BLaER1 treated with 17β-estradiol and CSF1 and Interleukin-3, amounts not matched to agents 10 nM and 100 nM (cell line): Measurements from ENCODE around the gene RBMS3.

Experiments used
- H3K27ac ChIP-seq, 11 experiments: shearing (Covaris generic); formaldehyde crosslinking; 2 replicates each; pipeline ENCODE4 v1.8.1; 2022
- H3K27me3 ChIP-seq, 11 experiments: shearing (Covaris generic); formaldehyde crosslinking; 2 replicates each; pipeline ENCODE4 v1.8.1; 2022
- H3K36me3 ChIP-seq, 11 experiments: shearing (Covaris generic); formaldehyde crosslinking; 2 replicates each; pipeline ENCODE4 v1.8.1; 2022
- H3K4me1 ChIP-seq, 10 experiments: shearing (Covaris generic); formaldehyde crosslinking; 2 replicates each; pipeline ENCODE4 v1.8.1; 2022
- H3K4me2 ChIP-seq, 11 experiments: shearing (Covaris generic); formaldehyde crosslinking; 2 replicates each; pipeline ENCODE4 v1.8.1; 2022
- H3K4me3 ChIP-seq, 10 experiments: shearing (Covaris generic); formaldehyde crosslinking; 2 replicates each; pipeline ENCODE4 v1.8.1; 2022
- H3K9ac ChIP-seq, 11 experiments: shearing (Covaris generic); formaldehyde crosslinking; 2 replicates each; pipeline ENCODE4 v1.8.1; 2022
- H3K9me3 ChIP-seq, 11 experiments: shearing (Covaris generic); formaldehyde crosslinking; replicated peaks in 1 of 11; 2 replicates each; pipeline ENCODE4 v1.8.1; 2022
- H4K20me1 ChIP-seq, 11 experiments: shearing (Covaris generic); formaldehyde crosslinking; 2 replicates each; pipeline ENCODE4 v1.8.1; 2022
- Cebpa-rat ChIP-seq, 11 experiments: shearing (Covaris generic); IDR thresholded peaks; 2 replicates each; pipeline ENCODE4 v1.8.1; 2022

Gene RBMS3

GRCh38 chr3:29561651-29562149 is 280.8 kb downstream of the RBMS3 start:
- Histone ChIP-seq H3K4me2 (no peak overlapping the region), H3K9ac (no peak overlapping the region), H3K4me1 (no peaks in the 10 kb centered on the region), H3K27me3 (no peaks in the 10 kb centered on the region), H3K4me3 (no peak overlapping the region), H4K20me1 (no peaks in the 10 kb centered on the region), H3K9me3 (no peaks in the 10 kb centered on the region), H3K36me3 (no peaks in the 10 kb centered on the region), H3K27ac (no peak overlapping the region)
- TF ChIP-seq Cebpa-rat (IDR thresholded peaks at IDR 0.05): no peak

DNA sequence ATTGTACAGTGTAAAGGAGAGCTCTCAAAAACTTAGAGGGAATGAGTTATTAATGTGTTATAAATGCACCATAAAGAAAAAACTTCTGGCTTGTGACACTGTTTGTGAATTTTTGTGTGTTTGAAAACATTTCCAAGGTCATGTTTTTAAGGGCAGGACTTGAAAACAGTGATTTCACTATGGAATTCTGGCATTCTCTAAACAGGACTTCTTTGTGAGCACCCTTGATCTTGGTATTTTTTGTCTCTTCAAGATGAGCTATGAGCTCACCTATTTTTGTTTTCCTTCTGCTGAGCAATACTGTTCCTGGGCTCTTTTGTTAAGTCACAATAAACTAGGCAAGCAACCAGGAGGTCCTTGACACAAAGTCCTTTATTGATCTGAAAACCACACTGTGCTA is 284.4 kb downstream of the RBMS3 start:
- Histone ChIP-seq H3K9me3 (no peaks in the 10 kb centered on the region), H3K4me1 (no peaks in the 10 kb centered on the region)
- no peak for TF ChIP-seq Cebpa-rat (IDR thresholded peaks at IDR 0.05)

GRCh38 chr3:29567501-29567900 is 286.6 kb downstream of the RBMS3 start:
- Histone ChIP-seq H3K9ac (no peak overlapping the region), H3K9me3 (no peaks in the 10 kb centered on the region), H3K36me3 (no peaks in the 10 kb centered on the region), H3K4me1 (no peaks in the 10 kb centered on the region), H4K20me1 (no peaks in the 10 kb centered on the region), H3K27ac (no peak overlapping the region), H3K27me3 (no peaks in the 10 kb centered on the region), H3K4me2 (no peak overlapping the region), H3K4me3 (no peak overlapping the region)
- no peak for TF ChIP-seq Cebpa-rat (IDR thresholded peaks at IDR 0.05)

More for the DNA sequence above, 284.4 kb downstream of the RBMS3 start:
- Histone ChIP-seq H4K20me1 (no peaks in the 10 kb centered on the region), H3K27me3 (no peaks in the 10 kb centered on the region), H3K27ac (no peak overlapping the region), H3K36me3 (no peaks in the 10 kb centered on the region), H3K4me2 (no peak overlapping the region), H3K9ac (no peak overlapping the region), H3K4me3 (no peak overlapping the region)

- H3K27me3 ChIP-seq: no peaks in the 10 kb centered on the region
- H3K9ac ChIP-seq: no peak overlapping the region
- no peak for TF ChIP-seq Cebpa-rat (IDR thresholded peaks at IDR 0.05)
- no peak overlapping the region for H3K4me3 ChIP-seq
- H3K4me1 ChIP-seq: no peaks in the 10 kb centered on the region
- H3K4me2 ChIP-seq: no peak overlapping the region
- H4K20me1 ChIP-seq: no peaks in the 10 kb centered on the region
- no peak overlapping the region for H3K27ac ChIP-seq
- H3K36me3 ChIP-seq: no peaks in the 10 kb centered on the region
- H3K9me3 ChIP-seq: no peaks in the 10 kb centered on the region
These were observed 287.5 kb downstream of the RBMS3 start for GRCh38 chr3:29568355-29568754.

GRCh38 chr3:29576181-29576580 is 295.3 kb downstream of the RBMS3 start:
- Histone ChIP-seq H3K4me3 (no peak overlapping the region), H3K4me2 (no peak overlapping the region), H3K4me1 (no peaks in the 10 kb centered on the region), H3K27me3 (no peaks in the 10 kb centered on the region), H3K36me3 (no peaks in the 10 kb centered on the region), H4K20me1 (no peaks in the 10 kb centered on the region), H3K9ac (no peak overlapping the region), H3K27ac (no peak overlapping the region), H3K9me3 (no peaks in the 10 kb centered on the region)
- TF ChIP-seq Cebpa-rat (IDR thresholded peaks at IDR 0.05): no peak

DNA sequence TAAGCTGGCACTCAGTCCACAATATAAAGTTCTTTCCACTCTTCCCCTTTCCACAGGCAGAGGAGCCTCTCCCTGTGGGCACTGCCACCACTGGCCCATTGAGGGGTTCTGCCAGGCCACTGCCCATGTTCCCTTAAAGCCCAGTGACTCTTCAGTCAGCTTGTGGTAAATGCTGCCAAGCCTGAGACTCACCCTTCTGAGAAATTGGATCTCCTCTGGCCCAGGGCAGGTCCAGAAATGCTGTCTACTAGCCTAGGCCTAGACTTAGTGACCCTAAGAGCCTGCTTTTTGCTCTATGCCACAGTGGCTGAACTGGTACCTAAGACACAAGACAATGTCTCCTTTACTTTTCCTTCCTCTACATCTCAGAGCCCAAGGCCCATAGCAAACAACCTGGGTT is 295.8 kb downstream of the RBMS3 start:
- no peaks in the 10 kb centered on the region for H3K27me3 ChIP-seq
- no peak overlapping the region for H3K27ac ChIP-seq
- H3K4me2 ChIP-seq: no peak overlapping the region
- H3K9me3 ChIP-seq: no peaks in the 10 kb centered on the region
- H3K4me1 ChIP-seq: no peaks in the 10 kb centered on the region
- H4K20me1 ChIP-seq: no peaks in the 10 kb centered on the region
- H3K9ac ChIP-seq: no peak overlapping the region
- TF ChIP-seq Cebpa-rat (IDR thresholded peaks at IDR 0.05): no peak
- H3K4me3 ChIP-seq: no peak overlapping the region
- no peaks in the 10 kb centered on the region for H3K36me3 ChIP-seq

DNA sequence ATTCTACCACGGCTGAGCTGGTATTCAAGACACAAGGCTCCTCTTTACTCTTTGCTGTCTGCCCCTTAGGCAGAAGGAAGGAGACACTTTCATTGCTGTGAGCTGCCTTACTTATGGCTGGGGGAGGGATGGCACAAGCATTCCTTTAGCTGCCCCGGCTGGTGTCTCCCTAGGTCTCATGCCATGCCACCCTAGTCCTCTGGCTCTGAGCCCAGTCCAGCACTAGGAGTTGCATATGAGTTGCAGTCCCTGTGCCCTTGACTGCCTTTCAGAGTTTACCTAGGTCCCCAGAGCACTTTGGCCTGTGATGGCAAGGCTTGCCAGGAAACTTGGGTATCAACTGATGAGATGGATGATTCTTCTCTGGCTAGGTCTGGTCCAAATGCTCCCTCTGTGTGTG is 296.4 kb downstream of the RBMS3 start:
- Histone ChIP-seq H3K4me1 (no peaks in the 10 kb centered on the region), H3K36me3 (no peaks in the 10 kb centered on the region), H3K9ac (no peak overlapping the region), H3K27ac (no peak overlapping the region), H3K4me2 (no peak overlapping the region), H4K20me1 (no peaks in the 10 kb centered on the region), H3K4me3 (no peak overlapping the region), H3K27me3 (no peaks in the 10 kb centered on the region), H3K9me3 (no peaks in the 10 kb centered on the region)
- TF ChIP-seq Cebpa-rat (IDR thresholded peaks at IDR 0.05): no peak

DNA sequence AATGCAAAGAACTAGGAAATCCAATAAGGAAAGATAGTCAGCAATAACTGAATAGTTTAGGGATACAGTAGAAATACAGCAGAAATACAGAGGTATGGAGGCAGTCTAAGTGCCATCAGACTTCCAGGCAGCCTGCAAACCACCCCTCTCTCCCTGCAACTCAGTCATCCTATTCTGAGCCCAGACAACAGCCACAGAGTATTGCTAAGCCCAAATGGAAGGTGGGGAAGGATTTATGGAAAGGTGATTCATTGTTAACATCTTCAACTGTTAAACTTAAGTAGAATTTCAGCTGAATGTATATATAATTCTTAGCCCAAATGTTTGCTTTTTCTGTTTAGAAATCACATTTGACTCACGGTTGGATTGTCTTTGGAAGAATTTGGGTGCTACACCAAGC is 300.4 kb downstream of the RBMS3 start:
- Histone ChIP-seq H3K9ac (no peak overlapping the region), H3K4me3 (no peak overlapping the region), H3K9me3 (no peaks in the 10 kb centered on the region), H3K27ac (no peak overlapping the region), H3K36me3 (no peaks in the 10 kb centered on the region), H3K4me1 (no peaks in the 10 kb centered on the region), H3K4me2 (no peak overlapping the region), H4K20me1 (no peaks in the 10 kb centered on the region), H3K27me3 (no peaks in the 10 kb centered on the region)
- no peak for TF ChIP-seq Cebpa-rat (IDR thresholded peaks at IDR 0.05)

- no peaks in the 10 kb centered on the region for H3K27me3 ChIP-seq
- no peak overlapping the region for H3K4me2 ChIP-seq
- TF ChIP-seq Cebpa-rat (IDR thresholded peaks at IDR 0.05): no peak
- H3K4me3 ChIP-seq: no peak overlapping the region
- no peak overlapping the region for H3K27ac ChIP-seq
- no peak overlapping the region for H3K9ac ChIP-seq
- H3K9me3 ChIP-seq: no peaks in the 10 kb centered on the region
- no peaks in the 10 kb centered on the region for H4K20me1 ChIP-seq
- H3K36me3 ChIP-seq: no peaks in the 10 kb centered on the region
- no peaks in the 10 kb centered on the region for H3K4me1 ChIP-seq
These were observed 301.4 kb downstream of the RBMS3 start for GRCh38 chr3:29582273-29582672.

DNA sequence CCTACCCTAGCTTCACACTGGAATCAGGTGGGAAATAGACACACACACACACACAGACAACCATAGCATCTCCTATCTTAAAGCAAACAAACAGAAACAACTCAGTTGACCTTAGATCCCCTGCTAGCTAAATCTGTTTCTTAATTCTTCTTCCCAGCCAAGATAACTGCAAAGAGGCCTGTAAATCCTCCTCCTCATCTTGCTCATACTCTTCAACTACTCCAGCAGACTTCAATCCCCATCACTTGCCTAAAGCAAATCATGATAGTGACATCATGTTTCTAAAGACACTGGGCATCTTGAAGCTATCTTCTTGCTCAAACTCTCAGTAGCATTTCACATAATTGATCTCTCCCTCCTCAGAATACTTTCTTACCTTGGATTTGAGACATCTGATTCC is 303.0 kb downstream of the RBMS3 start:
- Histone ChIP-seq H3K9ac (no peak overlapping the region), H3K4me1 (no peaks in the 10 kb centered on the region), H3K27ac (no peak overlapping the region), H3K36me3 (no peaks in the 10 kb centered on the region), H3K9me3 (no peaks in the 10 kb centered on the region), H3K27me3 (no peaks in the 10 kb centered on the region), H3K4me3 (no peak overlapping the region), H4K20me1 (no peaks in the 10 kb centered on the region), H3K4me2 (no peak overlapping the region)
- no peak for TF ChIP-seq Cebpa-rat (IDR thresholded peaks at IDR 0.05)

GRCh38 chr3:29585368-29585767 is 304.5 kb downstream of the RBMS3 start:
- Histone ChIP-seq H3K27ac (no peak overlapping the region), H3K4me2 (no peak overlapping the region), H4K20me1 (no peaks in the 10 kb centered on the region), H3K27me3 (no peaks in the 10 kb centered on the region), H3K36me3 (no peaks in the 10 kb centered on the region), H3K9me3 (no peaks in the 10 kb centered on the region), H3K9ac (no peak overlapping the region), H3K4me1 (no peaks in the 10 kb centered on the region), H3K4me3 (no peak overlapping the region)
- TF ChIP-seq Cebpa-rat (IDR thresholded peaks at IDR 0.05): no peak
